HG03565 (cell line): ENCODE results near the gene SRPX.

ENCODE experiments used
- ATAC-seq: cut with Tn5 transposase; IDR thresholded peaks from one replicate; pipeline ENCODE4 v1.9.1; 2021; ENCODE audit warnings: mild to moderate bottlenecking, moderate library complexity; ENCODE audit not compliant: unreplicated experiment

Gene SRPX, protein sequence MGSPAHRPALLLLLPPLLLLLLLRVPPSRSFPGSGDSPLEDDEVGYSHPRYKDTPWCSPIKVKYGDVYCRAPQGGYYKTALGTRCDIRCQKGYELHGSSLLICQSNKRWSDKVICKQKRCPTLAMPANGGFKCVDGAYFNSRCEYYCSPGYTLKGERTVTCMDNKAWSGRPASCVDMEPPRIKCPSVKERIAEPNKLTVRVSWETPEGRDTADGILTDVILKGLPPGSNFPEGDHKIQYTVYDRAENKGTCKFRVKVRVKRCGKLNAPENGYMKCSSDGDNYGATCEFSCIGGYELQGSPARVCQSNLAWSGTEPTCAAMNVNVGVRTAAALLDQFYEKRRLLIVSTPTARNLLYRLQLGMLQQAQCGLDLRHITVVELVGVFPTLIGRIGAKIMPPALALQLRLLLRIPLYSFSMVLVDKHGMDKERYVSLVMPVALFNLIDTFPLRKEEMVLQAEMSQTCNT

DNA sequence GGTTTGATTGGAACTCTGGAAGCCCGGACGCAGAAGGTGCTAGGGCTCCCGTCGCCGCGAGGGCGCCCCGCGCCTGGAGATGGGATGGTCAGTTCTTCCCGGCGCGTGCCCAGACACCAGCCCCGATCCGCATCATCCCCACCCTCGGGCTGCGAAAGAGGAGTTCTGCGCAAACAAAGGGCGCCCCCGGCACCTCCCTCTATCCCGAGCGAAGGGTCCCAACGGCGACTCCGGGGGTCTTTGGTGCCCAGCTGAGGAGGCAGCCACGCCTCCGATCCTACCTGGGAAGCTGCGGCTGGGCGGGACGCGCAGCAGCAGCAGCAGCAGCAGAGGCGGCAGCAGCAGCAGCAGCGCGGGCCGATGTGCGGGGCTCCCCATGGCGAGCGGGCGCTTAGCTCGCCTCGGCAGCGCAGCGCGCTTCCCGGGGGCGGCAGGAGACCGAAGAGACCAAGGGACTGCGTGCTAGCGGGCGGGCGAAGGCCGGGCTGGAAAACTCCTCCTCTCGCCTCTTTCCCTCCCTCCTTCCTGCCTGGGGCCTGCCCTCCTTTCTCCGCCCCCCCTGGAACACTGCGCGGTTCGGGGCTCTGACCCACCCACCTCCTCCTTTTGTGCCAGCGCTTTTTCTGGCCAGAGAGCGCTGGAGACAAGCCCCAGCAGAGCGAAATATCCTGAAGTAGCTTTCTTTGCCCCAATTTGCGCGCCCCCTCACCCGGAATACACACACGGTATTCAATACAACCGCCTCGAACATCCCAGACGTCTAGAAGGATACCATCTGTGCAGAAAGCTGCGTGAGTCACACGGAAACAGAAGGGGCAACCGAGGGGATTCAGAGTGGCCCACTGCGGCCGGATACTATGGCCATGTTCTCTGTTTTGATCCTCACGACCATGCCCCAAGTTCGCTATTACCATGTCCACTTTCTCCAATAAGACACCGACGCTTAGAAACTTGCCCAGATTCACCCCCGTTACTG is at the start of gene SRPX:
Gene SRPX (minus strand): TSS at position 457 of the 976 bp plus-strand sequence. CDS start 79 bp downstream, at position 378.
- ATAC-seq = no peak

- no peak for ATAC-seq
Observed at GRCh38 chrX:38268011-38268410, 47.3 kb upstream of the SRPX start.

GRCh38 chrX:38262715-38263620 is 42.3 kb upstream of the SRPX start:
- no peak for ATAC-seq

DNA sequence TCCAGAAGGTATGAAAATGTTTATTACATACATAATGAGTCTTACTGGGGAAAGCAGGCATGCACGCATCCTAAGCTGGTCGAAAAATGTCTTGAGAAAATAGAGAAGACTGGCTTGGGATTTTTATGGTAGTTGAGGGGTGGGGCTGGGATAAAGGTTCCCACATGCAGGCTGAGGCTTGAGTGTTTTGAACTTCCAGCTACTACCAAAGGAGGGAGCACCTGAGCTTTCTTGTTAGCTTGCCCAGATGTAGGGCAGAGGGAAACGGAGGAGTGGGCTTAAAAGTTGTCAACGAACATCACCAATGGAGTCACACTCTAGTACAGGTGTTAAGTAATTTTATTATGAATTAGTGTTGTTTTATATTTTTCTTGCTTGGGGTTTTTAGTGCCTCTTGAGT is 39.6 kb upstream of the SRPX start:
- ATAC-seq = no peak

GRCh38 chrX:38256019-38256418 is 35.3 kb upstream of the SRPX start:
- no peak for ATAC-seq

DNA sequence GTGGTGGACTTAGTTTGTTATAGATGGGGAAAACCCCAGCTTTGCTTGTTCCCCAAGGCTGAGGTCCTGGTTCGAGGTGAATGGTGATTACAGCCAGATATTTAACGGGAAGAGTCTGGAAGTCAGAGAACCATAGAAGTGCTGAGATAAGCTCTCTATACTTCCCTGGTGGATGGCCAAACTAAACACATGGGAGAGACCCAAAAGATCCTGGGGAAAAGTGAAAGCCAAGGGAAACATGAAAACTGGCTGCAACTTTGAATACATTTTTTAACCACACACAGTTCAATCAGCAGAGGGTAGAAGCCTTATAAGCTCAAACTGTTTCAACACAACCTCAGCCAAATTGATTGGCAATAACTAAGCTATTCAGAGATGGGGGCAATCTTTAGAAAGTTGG is 29.3 kb upstream of the SRPX start:
- no peak for ATAC-seq

DNA sequence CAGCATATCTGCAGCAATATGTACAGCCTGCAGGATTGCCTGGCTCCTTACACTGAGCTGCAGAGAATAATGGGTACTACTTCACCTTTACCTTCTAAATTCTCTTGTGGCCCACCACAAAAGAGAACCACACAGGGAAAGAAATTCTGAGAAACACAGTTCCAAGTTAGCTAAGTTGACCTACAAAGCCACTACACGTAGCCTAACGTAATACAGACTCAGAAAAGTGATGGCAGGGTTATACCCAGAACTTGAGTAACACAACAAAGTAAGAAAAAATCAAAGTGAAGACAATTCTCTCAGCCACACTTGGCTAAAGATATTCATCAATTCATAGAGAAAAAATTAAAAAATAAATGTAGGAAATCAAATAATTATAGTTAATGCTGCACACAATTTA is 26.4 kb upstream of the SRPX start:
- no peak for ATAC-seq

DNA sequence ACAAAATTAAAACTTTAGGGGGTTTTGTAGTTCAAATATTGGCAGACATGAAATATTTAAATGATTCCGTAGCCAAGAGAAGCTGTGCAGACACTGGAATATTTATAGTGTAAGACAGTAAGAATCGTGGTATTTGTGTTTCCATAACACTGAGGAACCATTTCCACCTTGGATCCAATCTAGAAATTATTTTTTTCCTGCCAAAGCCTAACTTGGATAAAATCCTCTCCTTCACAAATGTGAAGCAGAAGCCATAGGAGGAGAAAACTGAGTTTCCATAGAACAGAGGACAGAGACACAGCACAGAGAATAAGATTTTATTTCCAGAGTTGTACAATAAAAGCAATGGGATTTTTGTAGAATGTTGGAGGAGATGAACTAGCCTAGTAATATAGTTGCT is 19.9 kb upstream of the SRPX start:
- no peak for ATAC-seq

DNA sequence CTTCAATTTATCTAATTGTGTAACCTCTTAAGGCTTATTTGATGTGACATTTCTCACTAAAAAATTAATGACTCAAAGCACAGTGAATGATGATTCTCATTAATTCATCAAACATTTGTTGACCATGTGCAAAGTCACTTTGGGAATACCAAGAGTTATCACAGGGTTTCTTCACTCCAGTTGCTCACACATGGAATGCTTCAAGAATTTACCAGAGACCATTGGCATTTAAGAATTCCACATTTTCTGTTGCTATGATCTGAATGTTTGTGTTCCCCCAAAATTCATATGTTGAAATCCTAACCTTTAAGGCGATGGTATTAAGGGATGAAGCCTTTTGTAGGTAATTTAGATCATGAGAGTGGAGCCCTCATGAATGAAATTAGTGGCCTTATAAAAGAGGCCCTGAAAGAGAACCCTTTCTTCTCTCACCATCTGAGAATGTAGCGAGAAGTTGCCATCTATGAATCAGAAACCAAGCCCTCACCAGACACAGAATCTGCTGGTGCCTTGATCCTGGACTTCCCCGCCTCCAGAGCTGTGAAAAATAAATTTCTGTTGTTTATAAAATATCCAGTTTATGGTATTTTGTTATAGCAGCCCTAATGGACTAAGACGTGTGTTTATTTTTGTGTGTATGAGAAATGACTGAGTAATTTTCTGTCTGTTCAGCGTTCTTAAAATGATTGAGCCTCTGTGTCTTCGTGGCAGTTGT is 16.4 kb upstream of the SRPX start:
- no peak for ATAC-seq

DNA sequence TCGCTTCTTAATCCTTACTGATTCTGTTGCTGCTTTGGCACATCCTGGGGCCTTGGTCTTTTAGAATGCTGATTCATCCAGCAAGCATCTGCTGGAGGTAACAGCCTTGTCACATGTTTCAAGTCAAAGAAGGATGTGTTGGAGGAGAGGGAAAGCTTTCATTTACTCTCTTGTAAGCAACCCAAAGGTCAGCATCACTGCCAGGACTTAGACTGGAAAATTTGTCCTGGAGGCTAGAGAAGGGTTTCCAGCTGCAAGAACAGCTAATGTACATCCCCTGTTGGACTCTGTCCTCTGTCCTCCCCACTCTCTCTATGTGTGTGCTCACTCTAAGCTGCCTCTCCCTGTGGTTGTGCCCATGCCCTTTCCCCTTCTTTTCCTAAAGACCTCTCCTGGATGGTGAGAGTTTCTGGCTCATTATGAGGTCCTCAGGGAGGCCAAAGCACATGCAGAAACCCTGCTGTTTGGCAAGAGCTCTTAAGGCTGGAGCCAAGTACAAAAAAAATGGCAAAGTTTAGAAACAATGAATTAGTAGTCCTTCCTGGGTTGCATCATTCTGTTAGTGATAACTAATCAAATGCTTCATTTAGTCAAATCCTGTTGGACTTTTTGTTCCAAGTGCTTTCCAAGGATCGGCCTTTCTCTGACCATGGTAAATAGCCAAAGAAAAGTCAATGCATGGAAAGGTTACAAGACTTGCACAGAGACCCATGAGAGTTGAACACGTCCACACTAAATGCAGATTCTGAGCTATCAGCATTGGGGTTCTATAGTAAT is 13.4 kb upstream of the SRPX start:
- ATAC-seq = no peak

- no peak for ATAC-seq
Observed at GRCh38 chrX:38232079-38232686, 11.5 kb upstream of the SRPX start.

DNA sequence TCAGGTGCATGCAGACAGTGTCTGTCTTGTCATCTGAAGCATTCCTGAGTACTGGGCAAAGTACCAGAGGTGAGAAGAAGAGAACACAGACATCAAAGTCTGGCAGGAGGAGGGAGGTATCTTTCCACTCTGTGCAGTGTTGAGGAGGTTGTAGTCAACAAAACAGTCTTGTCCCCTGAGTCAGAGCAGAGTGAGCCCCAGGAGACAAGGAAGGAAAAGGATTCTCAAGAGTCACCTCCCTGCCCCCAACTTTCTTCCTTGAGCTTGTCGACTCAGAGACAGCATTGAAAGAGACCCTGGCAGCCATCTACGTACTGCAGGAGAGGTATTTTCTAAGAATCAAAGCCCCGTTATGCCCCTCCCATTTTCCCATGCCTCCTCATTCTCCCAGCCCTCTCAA is 4.4 kb upstream of the SRPX start:
- ATAC-seq = no peak

GRCh38 chrX:38224160-38224559 is 3.5 kb upstream of the SRPX start:
- no peak for ATAC-seq

- no peak for ATAC-seq
Observed at GRCh38 chrX:38221391-38221929, 789 bp upstream of the SRPX start.

GRCh38 chrX:38220024-38220414 is 652 bp downstream of the SRPX start:
- no peak for ATAC-seq

- no peak for ATAC-seq
Observed at GRCh38 chrX:38216642-38217041, 4.0 kb downstream of the SRPX start.

DNA sequence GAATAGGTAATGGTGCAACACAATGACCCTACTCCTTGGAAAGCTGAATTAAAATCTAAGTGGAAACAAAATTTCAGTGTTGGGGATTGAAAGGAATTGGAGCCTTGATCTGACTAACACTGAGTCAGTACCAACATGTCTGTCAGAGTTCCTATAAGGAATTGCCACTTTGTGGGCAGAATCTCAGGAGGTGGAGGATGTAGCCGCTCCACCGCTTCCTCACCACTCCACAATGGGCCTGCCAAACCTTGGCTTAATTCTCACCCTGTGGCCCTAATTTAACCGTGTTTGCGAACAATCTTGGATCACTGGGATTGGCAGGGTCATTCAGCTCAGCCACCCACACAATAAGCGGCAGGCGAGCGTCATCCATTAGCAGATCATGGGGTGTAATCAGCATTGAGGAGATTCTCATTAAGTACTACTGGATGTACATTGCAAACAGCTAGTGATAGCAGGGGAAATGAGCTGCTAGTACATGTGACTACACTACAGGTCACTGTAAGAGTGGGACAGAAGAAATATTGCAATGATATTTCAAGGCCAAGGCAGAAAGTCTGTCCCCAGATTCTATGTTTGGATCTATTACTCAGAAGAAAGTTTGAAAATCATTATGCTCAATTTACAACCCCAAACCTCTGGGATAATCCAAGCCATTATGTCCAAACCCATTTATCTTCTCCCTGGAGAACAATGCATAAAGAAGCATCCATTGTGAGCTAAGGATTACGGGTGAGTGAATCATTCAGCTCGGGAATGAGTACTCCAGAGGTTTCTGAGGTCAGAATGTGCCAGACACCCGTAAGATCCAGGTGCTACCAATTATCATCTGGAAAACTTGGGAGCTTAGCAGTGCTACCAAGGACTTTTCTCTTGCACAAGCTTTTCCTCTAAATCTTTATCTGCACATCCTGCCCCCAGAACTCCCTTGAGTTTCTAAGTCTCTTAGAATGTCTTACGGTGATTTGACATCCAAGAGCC is 5.8 kb downstream of the SRPX start:
- no peak for ATAC-seq
